ENCODE results near the gene PBX3. TPM values are rescaled to one million over a fixed set of nuclear protein-coding genes. Genes with fewer than 3 reads are reported as not detected.

PBX3 gene
- total RNA-seq, 1 donor from 2014 or later, result 74.2 TPM

- TF ChIP-seq, protein P1, sequence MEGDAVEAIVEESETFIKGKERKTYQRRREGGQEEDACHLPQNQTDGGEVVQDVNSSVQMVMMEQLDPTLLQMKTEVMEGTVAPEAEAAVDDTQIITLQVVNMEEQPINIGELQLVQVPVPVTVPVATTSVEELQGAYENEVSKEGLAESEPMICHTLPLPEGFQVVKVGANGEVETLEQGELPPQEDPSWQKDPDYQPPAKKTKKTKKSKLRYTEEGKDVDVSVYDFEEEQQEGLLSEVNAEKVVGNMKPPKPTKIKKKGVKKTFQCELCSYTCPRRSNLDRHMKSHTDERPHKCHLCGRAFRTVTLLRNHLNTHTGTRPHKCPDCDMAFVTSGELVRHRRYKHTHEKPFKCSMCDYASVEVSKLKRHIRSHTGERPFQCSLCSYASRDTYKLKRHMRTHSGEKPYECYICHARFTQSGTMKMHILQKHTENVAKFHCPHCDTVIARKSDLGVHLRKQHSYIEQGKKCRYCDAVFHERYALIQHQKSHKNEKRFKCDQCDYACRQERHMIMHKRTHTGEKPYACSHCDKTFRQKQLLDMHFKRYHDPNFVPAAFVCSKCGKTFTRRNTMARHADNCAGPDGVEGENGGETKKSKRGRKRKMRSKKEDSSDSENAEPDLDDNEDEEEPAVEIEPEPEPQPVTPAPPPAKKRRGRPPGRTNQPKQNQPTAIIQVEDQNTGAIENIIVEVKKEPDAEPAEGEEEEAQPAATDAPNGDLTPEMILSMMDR (IDR thresholded peaks at IDR 0.05; ENCODE audit: unreplicated experiment), result no peak
- Mint-ChIP-seq H3K27ac (peak overlapping the region; percentile 43), H3K4me3 (no peak overlapping the region), H3K9me3 (peaks cover 9% of the 10 kb centered on the region), H3K27me3 (ENCODE audit: low read depth) (no peaks in the 10 kb centered on the region), H3K36me3 (peaks cover 7% of the 10 kb centered on the region), H3K4me1 (peaks cover 42% of the 10 kb centered on the region)
- no peak for DNase-seq (ENCODE audit: low spot score in 2 of 2, unreplicated experiment in 2 of 2)
These were observed 97.4 kb downstream of the PBX3 start for GRCh38 chr9:125844611-125845010.

DNA sequence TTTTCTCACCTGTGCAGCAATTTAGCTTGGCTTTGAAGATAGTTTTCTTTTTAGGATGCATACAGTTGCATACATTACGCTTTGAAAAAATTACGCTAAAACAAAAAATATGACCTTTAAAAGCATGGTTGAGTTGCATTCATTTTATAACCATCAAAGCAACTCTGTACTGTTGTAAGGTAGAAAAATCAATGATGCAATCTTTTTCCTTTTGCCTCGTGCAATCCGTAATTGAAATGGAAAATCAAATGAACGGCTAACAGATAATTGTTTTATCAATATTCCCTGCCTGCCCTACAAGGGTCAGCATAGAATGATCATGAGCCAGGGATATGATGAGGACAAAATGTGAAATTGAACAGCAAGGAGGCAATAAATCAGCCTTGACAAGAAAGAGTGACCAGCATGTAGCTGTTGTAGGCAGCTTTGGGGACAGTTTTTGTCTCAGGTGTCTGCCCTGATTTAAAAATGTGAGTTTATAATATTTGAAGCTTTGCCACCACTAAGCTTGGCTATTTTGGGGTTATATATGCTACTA lies 98.2 kb downstream of the PBX3 start:
- Mint-ChIP-seq H3K4me1 (peaks cover 40% of the 10 kb centered on the region), H3K4me3 (no peak overlapping the region), H3K9me3 (peaks cover 9% of the 10 kb centered on the region), H3K27me3 (ENCODE audit: low read depth) (no peaks in the 10 kb centered on the region), H3K36me3 (peaks cover 7% of the 10 kb centered on the region), H3K27ac (peak overlapping the region; percentile 26)
- TF ChIP-seq, protein P1 (IDR thresholded peaks at IDR 0.05; ENCODE audit: unreplicated experiment), result no peak
- DNase-seq (ENCODE audit: low spot score in 2 of 2, unreplicated experiment in 2 of 2), result no peak

- TF ChIP-seq, protein P1 (IDR thresholded peaks at IDR 0.05; ENCODE audit: unreplicated experiment), result no peak
- Mint-ChIP-seq H3K27ac (no peak overlapping the region), H3K27me3 (ENCODE audit: low read depth) (no peaks in the 10 kb centered on the region), H3K9me3 (peaks cover 9% of the 10 kb centered on the region), H3K4me1 (peaks cover 33% of the 10 kb centered on the region), H3K4me3 (no peak overlapping the region), H3K36me3 (peaks cover 7% of the 10 kb centered on the region)
- DNase-seq (ENCODE audit: low spot score in 2 of 2, unreplicated experiment in 2 of 2), result no peak
These were observed 100.6 kb downstream of the PBX3 start for GRCh38 chr9:125847735-125848134.

GRCh38 chr9:125850106-125850632 lies 103.0 kb downstream of the PBX3 start:
- Mint-ChIP-seq H3K27ac (no peak overlapping the region), H3K27me3 (ENCODE audit: low read depth) (no peaks in the 10 kb centered on the region), H3K36me3 (peaks cover 7% of the 10 kb centered on the region), H3K9me3 (peaks cover 9% of the 10 kb centered on the region), H3K4me3 (no peak overlapping the region), H3K4me1 (peaks cover 24% of the 10 kb centered on the region)
- TF ChIP-seq, protein P1 (IDR thresholded peaks at IDR 0.05; ENCODE audit: unreplicated experiment), result no peak
- no peak for DNase-seq (ENCODE audit: low spot score in 2 of 2, unreplicated experiment in 2 of 2)

GRCh38 chr9:125850763-125851162 lies 103.6 kb downstream of the PBX3 start:
- peaks cover 7% of the 10 kb centered on the region for H3K36me3 Mint-ChIP-seq
- no peak overlapping the region for H3K4me3 Mint-ChIP-seq

More at GRCh38 chr9:125850763-125851162, 103.6 kb downstream of the PBX3 start:
- peaks cover 21% of the 10 kb centered on the region for H3K4me1 Mint-ChIP-seq
- TF ChIP-seq, protein P1 (IDR thresholded peaks at IDR 0.05; ENCODE audit: unreplicated experiment), result no peak
- no peaks in the 10 kb centered on the region for H3K27me3 Mint-ChIP-seq (ENCODE audit: low read depth)
- H3K9me3 Mint-ChIP-seq, result peaks cover 9% of the 10 kb centered on the region
- no peak overlapping the region for H3K27ac Mint-ChIP-seq
- no peak for DNase-seq (ENCODE audit: low spot score in 2 of 2, unreplicated experiment in 2 of 2)

All from mesothelial cell of epicardium (in vitro differentiated cells).